IMR-90 (cell line): ENCODE data around the gene NAPEPLD. TPM values are rescaled to one million over a fixed set of nuclear protein-coding genes. Genes with fewer than 3 reads are reported as not detected.

ENCODE experiments used
- ATAC-seq: fragments of 200-7000 bp; cut with Tn5 transposase; 2 replicates; pipeline ENCODE4 v1.9.1; 2020; ENCODE audit warnings: low read depth, mild to moderate bottlenecking, moderate library complexity
- BruUV-seq: library from RNA; stranded (reverse); fragments of 400-500 nt; replicated peaks from 2 replicates; lab custom pipeline; 2021; lab: Mats Ljungman, UMichigan
- CTCF ChIA-PET: fragments of 300-600 bp; formaldehyde crosslinking; extraction: SDS; loops from one replicate; lab custom pipeline; 2021; ENCODE audit warnings: antibody characterized with exemption; lab: Yijun Ruan, JAX
- POLR2A ChIA-PET: fragments of 300-600 bp; sonication (Branson Sonifier 250); formaldehyde crosslinking; loops from one replicate; lab custom pipeline; 2022; ENCODE audit warnings: antibody characterized with exemption; ENCODE audit not compliant: unreplicated experiment; lab: Charles Lee
- DNase-seq: peaks from one replicate; pipeline ENCODE4 v3.0.0; 2013
- H2AFZ ChIP-seq: replicated peaks from 2 replicates; pipeline ENCODE3; 2013; ENCODE audit warnings: low read length, mild to moderate bottlenecking; ENCODE audit not compliant: poor library complexity
- H2AK5ac ChIP-seq: 2 replicates; pipeline ENCODE4 v1.6.1; 2013; ENCODE audit warnings: low read depth, low read length, inconsistent platforms
- H2AK9ac ChIP-seq: replicated peaks from 2 replicates; pipeline ENCODE3; 2013; ENCODE audit warnings: mild to moderate bottlenecking, low read depth, low read length, moderate library complexity; ENCODE audit not compliant: poor library complexity
- H2BK120ac ChIP-seq: 2 replicates; pipeline ENCODE4 v1.6.1; 2013; ENCODE audit warnings: low read depth, low read length, inconsistent platforms
- H2BK15ac ChIP-seq: 3 replicates; pipeline ENCODE4 v1.6.1; 2013; ENCODE audit warnings: low read depth, low read length, inconsistent platforms
- H2BK20ac ChIP-seq: 2 replicates; pipeline ENCODE4 v1.6.1; 2013; ENCODE audit warnings: low read depth, mild to moderate bottlenecking, inconsistent platforms, low read length, moderate library complexity
- H2BK5ac ChIP-seq: 2 replicates; pipeline ENCODE4 v1.6.1; 2013; ENCODE audit warnings: mild to moderate bottlenecking, low read depth, low read length, inconsistent platforms; ENCODE audit not compliant: poor library complexity, severe bottlenecking
- H3K14ac ChIP-seq: replicated peaks from 2 replicates; pipeline ENCODE4 v1.6.1; 2013; ENCODE audit warnings: low read depth, low read length, inconsistent platforms
- H3K18ac ChIP-seq: 2 replicates; pipeline ENCODE4 v1.6.1; 2013; ENCODE audit warnings: low read depth, low read length, control low read depth
- H3K23ac ChIP-seq: 2 replicates; pipeline ENCODE4 v1.6.1; 2013; ENCODE audit warnings: low read depth, low read length, inconsistent platforms
- H3K27ac ChIP-seq: 2 replicates; pipeline ENCODE4 v1.5.1; 2013; ENCODE audit warnings: mild to moderate bottlenecking, control low read depth, low read length; ENCODE audit not compliant: insufficient read depth
- H3K27me3 ChIP-seq: 2 replicates; pipeline ENCODE4 v1.6.1; 2013; ENCODE audit warnings: low read length; ENCODE audit not compliant: control insufficient read depth, insufficient read depth
- H3K36me3 ChIP-seq: 2 replicates; pipeline ENCODE4 v1.6.1; 2013; ENCODE audit warnings: low read length, mixed read lengths; ENCODE audit not compliant: control insufficient read depth, insufficient read depth
- H3K4ac ChIP-seq: 2 replicates; pipeline ENCODE4 v1.6.1; 2013; ENCODE audit warnings: low read depth, low read length, inconsistent platforms
- H3K4me1 ChIP-seq: 2 replicates; pipeline ENCODE4 v1.6.1; 2013; ENCODE audit warnings: low read length, mixed read lengths; ENCODE audit not compliant: control insufficient read depth, insufficient read depth
- H3K4me2 ChIP-seq: 2 replicates; pipeline ENCODE4 v1.6.1; 2013; ENCODE audit warnings: low read depth, mild to moderate bottlenecking, control low read depth, low read length, moderate library complexity
- H3K4me3 ChIP-seq: 2 replicates; pipeline ENCODE4 v1.5.1; 2013; ENCODE audit warnings: low read depth, mild to moderate bottlenecking, control low read depth, low read length, moderate library complexity; ENCODE audit not compliant: insufficient read depth
- H3K56ac ChIP-seq: 2 replicates; pipeline ENCODE4 v1.6.1; 2013; ENCODE audit warnings: low read length, inconsistent platforms; ENCODE audit not compliant: insufficient read depth; ENCODE audit errors: extremely low read depth
- H3K79me1 ChIP-seq, 2 experiments: 2 replicates each; pipeline ENCODE4 v1.6.1; 2013; ENCODE audit warnings: low read length in 2 of 2, inconsistent platforms in 1 of 2, low read depth in 1 of 2
- H3K9ac ChIP-seq: 2 replicates; pipeline ENCODE4 v1.6.1; 2013; ENCODE audit warnings: low read depth, low read length, control low read depth
- H3K9me1 ChIP-seq: 2 replicates; pipeline ENCODE4 v1.6.1; 2013; ENCODE audit warnings: low read length, inconsistent platforms; ENCODE audit not compliant: insufficient read depth
- H3K9me3 ChIP-seq: 2 replicates; pipeline ENCODE4 v1.6.1; 2013; ENCODE audit warnings: low read length; ENCODE audit not compliant: control insufficient read depth, insufficient read depth
- H4K20me1 ChIP-seq: 2 replicates; pipeline ENCODE4 v1.6.1; 2013; ENCODE audit warnings: low read length, inconsistent platforms; ENCODE audit not compliant: insufficient read depth
- H4K5ac ChIP-seq: 2 replicates; pipeline ENCODE4 v1.6.1; 2013; ENCODE audit warnings: mild to moderate bottlenecking, low read depth, low read length, control low read depth
- H4K8ac ChIP-seq, 2 experiments: 2 replicates each; pipeline ENCODE4 v1.6.1; 2013; ENCODE audit warnings: low read depth in 2 of 2, low read length in 2 of 2, control low read depth in 1 of 2, inconsistent platforms in 1 of 2
- H4K91ac ChIP-seq: 2 replicates; pipeline ENCODE4 v1.6.1; 2013; ENCODE audit warnings: low read depth, low read length, inconsistent platforms; ENCODE audit not compliant: insufficient read depth
- FOS ChIP-seq: fragments of 150-350 bp; IDR thresholded peaks from 2 replicates; pipeline ENCODE4 v1.6.1; 2016; ENCODE audit warnings: low read depth, low read length
- MAFK ChIP-seq: IDR thresholded peaks from 2 replicates; pipeline ENCODE4 v1.6.1; 2012; ENCODE audit warnings: low read depth, low read length, improper control_type of control experiment
- POLR2A ChIP-seq: IDR thresholded peaks from 2 replicates; pipeline ENCODE4 v1.6.1; 2012; ENCODE audit warnings: mild to moderate bottlenecking, low read depth, low read length
- RAD21 ChIP-seq: IDR thresholded peaks from 2 replicates; pipeline ENCODE4 v1.6.1; 2012; ENCODE audit warnings: low read length, improper control_type of control experiment
- WGBS, 2 experiments: methylation state at CpG; one replicate each; pipeline versions ENCODE4 v1.1.5 to v1.1.7; 2013; ENCODE audit warnings: missing lambda C conversion rate in 2 of 2; ENCODE audit not compliant: insufficient read length in 1 of 2; ENCODE audit errors: extremely low coverage in 2 of 2; 5-methylcytosine and 5-hydroxymethylcytosine counted together
- dilution Hi-C: fragments of 300-500 bp; cut with HindIII; formaldehyde crosslinking; loops from one replicate; pipeline ENCODE4 v1.14.3; 2018; ENCODE audit warnings: low sequenced_read_pairs; ENCODE audit not compliant: unreplicated experiment
- in situ Hi-C: fragments of 300-500 bp; cut with MboI; formaldehyde crosslinking; loops from 3 replicates; pipeline ENCODE4 v1.14.3; 2019; ENCODE audit warnings: low sequenced_read_pairs, inconsistent platforms, mixed read lengths
- intact Hi-C: fragments of 100-400 bp; cut with micrococcal nuclease; formaldehyde crosslinking; loops from 2 replicates; pipeline ENCODE4 v1.10.0; 2022
- polyA plus RNA-seq, 3 experiments: library from polyadenylated mRNA; depleted of rRNA; stranded (reverse); fragments of >200 nt; gene quantifications; 2 replicates each; pipeline ENCODE4 v1.2.3, GENCODE V29; 2012; ENCODE audit warnings: low replicate concordance in 1 of 3
- total RNA-seq: library from RNA; depleted of rRNA; stranded (reverse); fragments of >200 nt; gene quantifications from 2 replicates; pipeline ENCODE4 v1.2.3, GENCODE V29; 2012
- TF ChIP-seq, protein P1 (sequence below): conservative IDR thresholded peaks from 2 replicates; pipeline ENCODE4 v1.5.1; 2012; ENCODE audit warnings: mild to moderate bottlenecking, low read depth, low read length, improper control_type of control experiment

NAPEPLD gene
- total and polyA plus RNA-seq, 2 of the 4 experiments (the other 2 are of a cell fraction): 2.2 to 3.4 TPM

DNA sequence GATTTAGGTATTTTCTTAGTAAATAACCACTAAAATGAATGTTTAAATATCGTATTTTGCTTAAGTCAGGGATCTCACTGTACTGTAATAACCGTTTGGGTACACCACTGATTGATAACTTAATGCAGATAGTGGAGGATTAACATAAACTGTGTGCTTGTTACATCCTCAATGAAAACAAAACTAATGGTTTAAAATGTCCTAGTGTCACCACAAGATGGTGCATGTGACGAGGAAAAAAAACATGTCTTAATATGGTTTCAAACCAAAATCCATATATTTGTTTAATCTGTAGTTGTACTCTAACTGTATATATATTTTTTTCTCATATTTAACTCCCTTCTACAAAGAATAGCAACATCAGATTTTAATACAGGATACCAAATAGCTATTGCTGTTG is 54.8 kb downstream of the NAPEPLD start:
- Histone ChIP-seq H3K4me1 (no peaks in the 10 kb centered on the region), H4K91ac (no peak overlapping the region), H3K4me3 (no peak overlapping the region), H2AK9ac (no peak overlapping the region), H3K79me1 (no peaks in the 10 kb centered on the region), H3K23ac (no peak overlapping the region), H3K18ac (no peak overlapping the region), H4K8ac (no peak overlapping the region), H2BK15ac (no peak overlapping the region), H2AFZ (no peak overlapping the region), H4K20me1 (no peaks in the 10 kb centered on the region), H3K14ac (no peak overlapping the region), H4K5ac (no peak overlapping the region), H3K36me3 (peaks cover 15% of the 10 kb centered on the region), H3K4me2 (no peak overlapping the region), H3K27me3 (no peaks in the 10 kb centered on the region), H3K9ac (no peak overlapping the region), H2BK20ac (no peak overlapping the region), H3K9me1 (no peaks in the 10 kb centered on the region), H3K56ac (no peak overlapping the region), H3K4ac (no peak overlapping the region), H3K9me3 (no peaks in the 10 kb centered on the region), H3K27ac (no peak overlapping the region), H2BK5ac (no peak overlapping the region), H2AK5ac (no peak overlapping the region), H2BK120ac (no peak overlapping the region)
- POLR2A ChIA-PET: no interaction called here
- no TSS peak for BruUV-seq
- TF ChIP-seq, protein P1, sequence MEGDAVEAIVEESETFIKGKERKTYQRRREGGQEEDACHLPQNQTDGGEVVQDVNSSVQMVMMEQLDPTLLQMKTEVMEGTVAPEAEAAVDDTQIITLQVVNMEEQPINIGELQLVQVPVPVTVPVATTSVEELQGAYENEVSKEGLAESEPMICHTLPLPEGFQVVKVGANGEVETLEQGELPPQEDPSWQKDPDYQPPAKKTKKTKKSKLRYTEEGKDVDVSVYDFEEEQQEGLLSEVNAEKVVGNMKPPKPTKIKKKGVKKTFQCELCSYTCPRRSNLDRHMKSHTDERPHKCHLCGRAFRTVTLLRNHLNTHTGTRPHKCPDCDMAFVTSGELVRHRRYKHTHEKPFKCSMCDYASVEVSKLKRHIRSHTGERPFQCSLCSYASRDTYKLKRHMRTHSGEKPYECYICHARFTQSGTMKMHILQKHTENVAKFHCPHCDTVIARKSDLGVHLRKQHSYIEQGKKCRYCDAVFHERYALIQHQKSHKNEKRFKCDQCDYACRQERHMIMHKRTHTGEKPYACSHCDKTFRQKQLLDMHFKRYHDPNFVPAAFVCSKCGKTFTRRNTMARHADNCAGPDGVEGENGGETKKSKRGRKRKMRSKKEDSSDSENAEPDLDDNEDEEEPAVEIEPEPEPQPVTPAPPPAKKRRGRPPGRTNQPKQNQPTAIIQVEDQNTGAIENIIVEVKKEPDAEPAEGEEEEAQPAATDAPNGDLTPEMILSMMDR: peak; percentile 22; the same call in 1 of the 2 replicates
- TF ChIP-seq MAFK (no peak), FOS (no peak), POLR2A (no peak), RAD21 (0 out of 2 replicates have a peak, but pooled peaks have one; percentile 14)
- ATAC-seq (no peak), DNase-seq (no peak)
- dilution Hi-C loops (no loop called here), in situ Hi-C loops (no loop called here), intact Hi-C loops (no loop called here)
- WGBS, 2 experiments: no CpG with 5 or more reads among the region's 3 CpGs
- CTCF ChIA-PET: no interaction called here
